ENCODE data around the gene ILKAP. TPM values are rescaled to one million over a fixed set of nuclear protein-coding genes. Genes with fewer than 3 reads are reported as not detected.

Gene ILKAP
- polyA plus RNA-seq, 1 donor from 2014 or later = 78.5 TPM

DNA sequence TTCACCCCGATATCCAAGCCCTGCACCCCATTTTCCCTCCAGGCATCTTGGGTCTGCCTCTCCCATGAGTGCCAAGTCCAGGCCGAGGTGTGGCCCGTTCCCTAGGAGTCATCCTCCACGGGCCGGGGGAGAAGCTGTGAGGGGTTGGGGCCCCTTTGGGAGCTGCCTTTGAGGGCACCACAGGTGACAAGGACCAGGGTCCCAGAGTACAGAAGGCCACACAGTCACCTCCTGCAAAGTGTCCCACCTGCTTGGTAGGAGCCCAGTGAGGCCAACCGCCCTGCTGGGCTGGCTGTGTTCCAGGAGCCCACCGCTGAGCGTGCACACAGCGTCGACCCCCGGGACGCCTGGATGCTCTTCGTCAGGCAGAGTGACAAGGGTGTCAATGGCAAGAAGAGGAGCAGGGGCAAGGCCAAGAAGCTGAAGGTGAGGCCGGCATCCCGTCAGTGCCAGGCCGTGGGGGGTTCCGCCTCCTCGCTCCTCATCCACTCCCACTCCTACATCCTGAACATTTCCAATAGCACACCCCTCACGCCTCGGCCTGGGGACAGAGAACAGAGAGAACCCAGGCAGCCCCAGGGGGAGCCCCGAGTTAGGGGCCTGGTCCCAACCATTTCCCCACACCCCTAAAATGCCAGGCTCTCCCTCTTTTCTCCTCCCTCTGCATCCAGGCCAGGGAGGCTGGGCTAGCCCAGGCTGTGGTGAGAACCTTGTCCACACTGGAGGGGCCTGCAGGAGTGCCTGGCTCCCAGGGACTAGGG is 42.0 kb downstream of the ILKAP start:
- no peak overlapping the region for H3K4me3 ChIP-seq (ENCODE audit: low read length)
- H2AFZ ChIP-seq (ENCODE audit: low read depth, low read length) = no peak overlapping the region
- no peaks in the 10 kb centered on the region for H3K79me2 ChIP-seq (replicated peaks; ENCODE audit: insufficient read depth, low read length)
- no peaks in the 10 kb centered on the region for H3K9me2 ChIP-seq (ENCODE audit: insufficient read depth, low read length)
- H4K20me1 ChIP-seq (ENCODE audit: insufficient read depth) = no peaks in the 10 kb centered on the region
- no peak overlapping the region for H3K9ac ChIP-seq (ENCODE audit: low read length)
- no peaks in the 10 kb centered on the region for H3K9me3 ChIP-seq (ENCODE audit: low read length)
- H3K4me2 ChIP-seq (ENCODE audit: low read length) = no peak overlapping the region
- H3K27me3 ChIP-seq (ENCODE audit: insufficient read depth, low read depth, low read length) = peaks cover 50% of the 10 kb centered on the region
- H3K36me3 ChIP-seq (ENCODE audit: insufficient read depth, low read length) = no peaks in the 10 kb centered on the region
- no peak overlapping the region for H3K27ac ChIP-seq (ENCODE audit: low read length)
- TF ChIP-seq, protein P1, sequence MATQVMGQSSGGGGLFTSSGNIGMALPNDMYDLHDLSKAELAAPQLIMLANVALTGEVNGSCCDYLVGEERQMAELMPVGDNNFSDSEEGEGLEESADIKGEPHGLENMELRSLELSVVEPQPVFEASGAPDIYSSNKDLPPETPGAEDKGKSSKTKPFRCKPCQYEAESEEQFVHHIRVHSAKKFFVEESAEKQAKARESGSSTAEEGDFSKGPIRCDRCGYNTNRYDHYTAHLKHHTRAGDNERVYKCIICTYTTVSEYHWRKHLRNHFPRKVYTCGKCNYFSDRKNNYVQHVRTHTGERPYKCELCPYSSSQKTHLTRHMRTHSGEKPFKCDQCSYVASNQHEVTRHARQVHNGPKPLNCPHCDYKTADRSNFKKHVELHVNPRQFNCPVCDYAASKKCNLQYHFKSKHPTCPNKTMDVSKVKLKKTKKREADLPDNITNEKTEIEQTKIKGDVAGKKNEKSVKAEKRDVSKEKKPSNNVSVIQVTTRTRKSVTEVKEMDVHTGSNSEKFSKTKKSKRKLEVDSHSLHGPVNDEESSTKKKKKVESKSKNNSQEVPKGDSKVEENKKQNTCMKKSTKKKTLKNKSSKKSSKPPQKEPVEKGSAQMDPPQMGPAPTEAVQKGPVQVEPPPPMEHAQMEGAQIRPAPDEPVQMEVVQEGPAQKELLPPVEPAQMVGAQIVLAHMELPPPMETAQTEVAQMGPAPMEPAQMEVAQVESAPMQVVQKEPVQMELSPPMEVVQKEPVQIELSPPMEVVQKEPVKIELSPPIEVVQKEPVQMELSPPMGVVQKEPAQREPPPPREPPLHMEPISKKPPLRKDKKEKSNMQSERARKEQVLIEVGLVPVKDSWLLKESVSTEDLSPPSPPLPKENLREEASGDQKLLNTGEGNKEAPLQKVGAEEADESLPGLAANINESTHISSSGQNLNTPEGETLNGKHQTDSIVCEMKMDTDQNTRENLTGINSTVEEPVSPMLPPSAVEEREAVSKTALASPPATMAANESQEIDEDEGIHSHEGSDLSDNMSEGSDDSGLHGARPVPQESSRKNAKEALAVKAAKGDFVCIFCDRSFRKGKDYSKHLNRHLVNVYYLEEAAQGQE (IDR thresholded peaks at IDR 0.05; ENCODE audit: borderline replicate concordance) = no peak
- TF ChIP-seq POLR2AphosphoS5 (IDR thresholded peaks at IDR 0.05) = no peak
- no peak for TF ChIP-seq EZH2 (IDR thresholded peaks at IDR 0.05; ENCODE audit: borderline replicate concordance, insufficient read depth, low read length, poor library complexity, severe bottlenecking)
- TF ChIP-seq EP300 (conservative IDR thresholded peaks at IDR 0.05; ENCODE audit: poor library complexity, severe bottlenecking) = no peak
- no peak for TF ChIP-seq SMC3 (conservative IDR thresholded peaks at IDR 0.05; ENCODE audit: poor library complexity)
- TF ChIP-seq, protein P2, sequence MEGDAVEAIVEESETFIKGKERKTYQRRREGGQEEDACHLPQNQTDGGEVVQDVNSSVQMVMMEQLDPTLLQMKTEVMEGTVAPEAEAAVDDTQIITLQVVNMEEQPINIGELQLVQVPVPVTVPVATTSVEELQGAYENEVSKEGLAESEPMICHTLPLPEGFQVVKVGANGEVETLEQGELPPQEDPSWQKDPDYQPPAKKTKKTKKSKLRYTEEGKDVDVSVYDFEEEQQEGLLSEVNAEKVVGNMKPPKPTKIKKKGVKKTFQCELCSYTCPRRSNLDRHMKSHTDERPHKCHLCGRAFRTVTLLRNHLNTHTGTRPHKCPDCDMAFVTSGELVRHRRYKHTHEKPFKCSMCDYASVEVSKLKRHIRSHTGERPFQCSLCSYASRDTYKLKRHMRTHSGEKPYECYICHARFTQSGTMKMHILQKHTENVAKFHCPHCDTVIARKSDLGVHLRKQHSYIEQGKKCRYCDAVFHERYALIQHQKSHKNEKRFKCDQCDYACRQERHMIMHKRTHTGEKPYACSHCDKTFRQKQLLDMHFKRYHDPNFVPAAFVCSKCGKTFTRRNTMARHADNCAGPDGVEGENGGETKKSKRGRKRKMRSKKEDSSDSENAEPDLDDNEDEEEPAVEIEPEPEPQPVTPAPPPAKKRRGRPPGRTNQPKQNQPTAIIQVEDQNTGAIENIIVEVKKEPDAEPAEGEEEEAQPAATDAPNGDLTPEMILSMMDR (IDR thresholded peaks at IDR 0.05; ENCODE audit: poor library complexity, severe bottlenecking) = no peak
- no peak for TF ChIP-seq TAF1 (IDR thresholded peaks at IDR 0.05; ENCODE audit: low read depth)
- no peak for TF ChIP-seq MXI1 (conservative IDR thresholded peaks at IDR 0.05; ENCODE audit: poor library complexity, severe bottlenecking)
- TF ChIP-seq RAD21 (conservative IDR thresholded peaks at IDR 0.05) = no peak
- no peaks in the 10 kb centered on the region for H3F3A ChIP-seq (ENCODE audit: insufficient read depth, low read length, poor library complexity, severe bottlenecking)

DNA sequence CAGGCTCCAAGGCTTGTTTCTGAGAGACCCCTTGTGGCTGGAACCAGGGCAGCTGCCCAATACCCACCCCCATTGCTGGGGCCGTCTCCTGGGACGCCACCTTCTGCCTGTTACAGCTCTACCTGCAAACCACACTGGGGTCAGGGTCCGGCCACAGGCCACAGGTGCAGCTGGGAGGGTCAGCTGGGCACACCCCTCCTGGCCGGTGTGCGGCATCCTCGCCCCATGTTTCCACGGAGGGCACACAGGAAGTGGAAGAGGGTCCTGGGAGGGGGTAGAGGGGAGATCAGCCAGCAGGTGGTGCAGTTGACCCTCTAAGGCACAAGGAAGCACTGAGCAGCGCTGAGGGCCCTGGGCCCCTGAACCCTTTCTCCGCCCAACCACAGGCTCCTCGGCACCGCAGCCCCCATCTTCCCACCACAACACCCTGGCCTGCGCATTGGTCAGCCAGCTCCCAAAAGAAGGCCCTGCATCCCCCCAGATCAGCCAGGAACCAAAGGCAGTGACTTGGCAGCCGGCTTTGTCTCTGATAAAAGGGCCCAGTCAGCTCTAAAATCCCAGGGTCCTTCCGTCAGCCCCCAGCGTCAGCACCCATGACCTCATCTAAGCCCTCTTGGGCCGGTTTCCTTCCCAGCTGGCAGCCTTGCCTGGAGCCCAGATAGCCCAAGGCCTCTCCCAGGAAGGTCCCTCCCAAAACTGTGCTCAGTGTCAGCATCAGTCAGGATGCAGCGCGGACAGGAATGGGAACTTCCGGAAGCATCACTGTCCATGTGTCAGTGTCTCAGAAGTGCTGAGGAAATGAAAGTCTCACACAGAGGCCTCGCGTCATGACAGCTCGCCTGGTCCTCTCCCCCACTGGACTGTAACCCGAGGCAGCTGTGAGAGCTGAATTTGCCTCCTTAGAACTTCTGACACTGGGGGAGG is 43.0 kb downstream of the ILKAP start:
- no peak overlapping the region for H2AFZ ChIP-seq (ENCODE audit: low read depth, low read length)
- no peak overlapping the region for H3K4me2 ChIP-seq (ENCODE audit: low read length)
- no peak overlapping the region for H3K9ac ChIP-seq (ENCODE audit: low read length)
- no peak for TF ChIP-seq SMC3 (conservative IDR thresholded peaks at IDR 0.05; ENCODE audit: poor library complexity)
- no peak for TF ChIP-seq MXI1 (conservative IDR thresholded peaks at IDR 0.05; ENCODE audit: poor library complexity, severe bottlenecking)
- TF ChIP-seq POLR2AphosphoS5 (IDR thresholded peaks at IDR 0.05) = no peak
- TF ChIP-seq EZH2 (IDR thresholded peaks at IDR 0.05; ENCODE audit: borderline replicate concordance, insufficient read depth, low read length, poor library complexity, severe bottlenecking) = no peak
- TF ChIP-seq RAD21 (conservative IDR thresholded peaks at IDR 0.05) = no peak
- no peak for TF ChIP-seq TAF1 (IDR thresholded peaks at IDR 0.05; ENCODE audit: low read depth)
- TF ChIP-seq, protein P1 (IDR thresholded peaks at IDR 0.05; ENCODE audit: borderline replicate concordance) = no peak
- TF ChIP-seq, protein P2 (IDR thresholded peaks at IDR 0.05; ENCODE audit: poor library complexity, severe bottlenecking) = no peak
- TF ChIP-seq EP300 (conservative IDR thresholded peaks at IDR 0.05; ENCODE audit: poor library complexity, severe bottlenecking) = no peak
- no peaks in the 10 kb centered on the region for H3K36me3 ChIP-seq (ENCODE audit: insufficient read depth, low read length)
- H3F3A ChIP-seq (ENCODE audit: insufficient read depth, low read length, poor library complexity, severe bottlenecking) = no peaks in the 10 kb centered on the region
- no peaks in the 10 kb centered on the region for H3K9me3 ChIP-seq (ENCODE audit: low read length)
- no peak overlapping the region for H3K27ac ChIP-seq (ENCODE audit: low read length)
- H3K4me3 ChIP-seq (ENCODE audit: low read length) = no peak overlapping the region
- no peaks in the 10 kb centered on the region for H3K79me2 ChIP-seq (replicated peaks; ENCODE audit: insufficient read depth, low read length)
- no peaks in the 10 kb centered on the region for H4K20me1 ChIP-seq (ENCODE audit: insufficient read depth)
- peaks cover 50% of the 10 kb centered on the region for H3K27me3 ChIP-seq (ENCODE audit: insufficient read depth, low read depth, low read length)
- no peaks in the 10 kb centered on the region for H3K9me2 ChIP-seq (ENCODE audit: insufficient read depth, low read length)
